ENCODE results near the gene TIMP1. TPM values are rescaled to one million over a fixed set of nuclear protein-coding genes. Genes with fewer than 3 reads are reported as not detected.

TIMP1 gene
- total and polyA plus RNA-seq, 4 donors = 775 to 3,088 (median 1,544) TPM

DNA sequence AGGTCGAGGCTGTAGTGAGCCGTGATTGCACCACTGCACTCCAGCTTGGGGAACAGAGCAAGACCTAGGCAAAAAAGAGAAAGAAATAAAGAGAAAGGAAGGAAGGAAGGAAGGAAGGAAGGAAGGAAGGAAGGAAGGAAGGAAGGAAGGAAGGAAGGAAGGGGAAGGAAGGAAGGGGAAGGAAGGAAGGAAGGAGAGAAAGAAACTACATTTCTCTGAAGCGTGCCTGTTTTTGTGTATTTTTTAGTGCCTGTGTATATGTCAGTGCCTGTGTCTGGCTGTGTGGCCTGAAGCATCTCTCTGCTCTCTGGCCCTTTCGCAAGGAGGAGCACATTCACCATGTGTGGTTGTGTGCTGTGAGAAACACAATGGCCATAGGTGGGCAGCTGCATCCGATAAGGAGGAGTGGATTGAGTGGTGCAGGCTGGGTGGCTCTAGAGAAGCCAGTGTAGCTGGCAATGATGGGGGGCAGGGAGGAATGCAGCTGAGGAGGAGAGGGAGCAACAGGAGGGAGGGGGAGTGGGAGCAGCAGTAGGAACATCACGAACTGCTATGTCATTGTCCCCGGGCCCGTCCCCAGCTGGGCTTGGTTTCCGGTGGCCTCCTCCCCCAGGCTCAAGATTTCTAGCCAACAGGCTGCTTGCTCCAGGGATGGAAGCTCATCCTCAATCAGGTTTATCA is 26.0 kb downstream of the TIMP1 start:
- Histone ChIP-seq H3K9me3 (ENCODE audit: control insufficient read depth, low read length) (no peaks in the 10 kb centered on the region), H3K27ac (ENCODE audit: low read depth in 1 of 2, low read length in 2 of 2) (no peak overlapping the region), H3K4me1 (ENCODE audit: control insufficient read depth in 1 of 2, insufficient read depth in 2 of 2, low read length in 2 of 2) (no peaks in the 10 kb centered on the region), H3K4me3 (ENCODE audit: low read length in 2 of 2) (no peak overlapping the region), H3K27me3 (ENCODE audit: control insufficient read depth in 1 of 2, insufficient read depth in 2 of 2, low read length in 1 of 2) (no peaks in the 10 kb centered on the region), H3K36me3 (ENCODE audit: control insufficient read depth in 1 of 2, insufficient read depth in 2 of 2, low read length in 1 of 2) (no peaks in the 10 kb centered on the region)
- DNase-seq (no peak), ATAC-seq (ENCODE audit: low FRiP score) (no peak)
- WGBS, 2 donors = 51 to 73% methylated on average over 9 of the region's 9 CpGs
- intact Hi-C loops (cut with DNase I) = no loop called here

DNA sequence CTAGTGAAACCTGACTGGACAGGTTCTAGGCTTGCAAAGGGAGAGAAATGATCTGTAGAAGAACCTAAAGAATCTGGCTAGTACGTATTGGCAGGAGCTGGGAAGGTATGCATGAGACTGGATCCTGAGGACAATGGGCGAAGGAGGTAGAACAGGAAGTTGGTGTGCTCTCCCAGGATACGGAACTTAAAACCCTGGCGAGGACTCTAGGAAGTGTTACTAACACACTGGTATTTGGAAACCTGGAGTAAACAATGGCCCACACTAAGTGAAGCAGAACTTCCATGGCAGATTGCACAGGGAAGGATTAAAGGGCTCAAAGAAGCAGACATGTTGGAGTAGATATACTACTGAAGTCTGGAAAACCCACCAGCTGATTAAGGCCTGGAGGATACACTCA is 28.3 kb downstream of the TIMP1 start:
- intact Hi-C loops (cut with DNase I) = no loop called here
- WGBS, 2 donors = 83 to 93% methylated on average over 4 of the region's 4 CpGs
- no peaks in the 10 kb centered on the region for H3K9me3 ChIP-seq (ENCODE audit: control insufficient read depth, low read length)

DNA sequence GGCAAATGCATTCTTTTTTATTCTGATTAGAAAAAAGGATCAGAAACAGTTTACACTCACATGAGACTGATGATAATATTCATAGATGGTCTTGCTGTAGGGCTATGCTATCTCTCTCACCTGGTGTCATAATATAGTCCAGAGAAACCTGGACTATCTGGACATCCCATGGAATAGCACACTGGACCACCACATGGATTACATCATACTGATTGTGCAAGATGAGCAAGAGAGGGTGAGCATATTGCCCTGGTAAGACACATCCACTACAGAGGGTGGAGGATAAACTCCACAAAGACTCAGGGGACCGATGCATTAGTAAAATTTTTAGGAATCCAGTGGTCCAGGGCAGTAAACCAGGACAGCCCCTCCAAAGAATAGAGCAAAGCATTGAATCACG is 29.3 kb downstream of the TIMP1 start:
- no peaks in the 10 kb centered on the region for H3K27me3 ChIP-seq (ENCODE audit: control insufficient read depth in 1 of 2, insufficient read depth in 2 of 2, low read length in 1 of 2)
- ATAC-seq (ENCODE audit: low FRiP score) (no peak), DNase-seq (no peak)
- H3K4me3 ChIP-seq (ENCODE audit: low read length in 2 of 2) = no peak overlapping the region
- no peak overlapping the region for H3K27ac ChIP-seq (ENCODE audit: low read depth in 1 of 2, low read length in 2 of 2)
- no peaks in the 10 kb centered on the region for H3K4me1 ChIP-seq (ENCODE audit: control insufficient read depth in 1 of 2, insufficient read depth in 2 of 2, low read length in 2 of 2)
- H3K36me3 ChIP-seq (ENCODE audit: control insufficient read depth in 1 of 2, insufficient read depth in 2 of 2, low read length in 1 of 2) = no peaks in the 10 kb centered on the region
- intact Hi-C loops (cut with DNase I) = no loop called here
- H3K9me3 ChIP-seq (ENCODE audit: control insufficient read depth, low read length) = no peaks in the 10 kb centered on the region
- 64 to 91% methylated on average over 2 of the region's 2 CpGs for WGBS, 2 donors

More for the DNA sequence above, 28.3 kb downstream of the TIMP1 start:
- H3K4me3 ChIP-seq (ENCODE audit: low read length in 2 of 2) = no peak overlapping the region
- no peaks in the 10 kb centered on the region for H3K4me1 ChIP-seq (ENCODE audit: control insufficient read depth in 1 of 2, insufficient read depth in 2 of 2, low read length in 2 of 2)
- H3K27ac ChIP-seq (ENCODE audit: low read depth in 1 of 2, low read length in 2 of 2) = no peak overlapping the region
- H3K27me3 ChIP-seq (ENCODE audit: control insufficient read depth in 1 of 2, insufficient read depth in 2 of 2, low read length in 1 of 2) = no peaks in the 10 kb centered on the region
- no peaks in the 10 kb centered on the region for H3K36me3 ChIP-seq (ENCODE audit: control insufficient read depth in 1 of 2, insufficient read depth in 2 of 2, low read length in 1 of 2)
- ATAC-seq (ENCODE audit: low FRiP score) = no peak
- DNase-seq = no peak

DNA sequence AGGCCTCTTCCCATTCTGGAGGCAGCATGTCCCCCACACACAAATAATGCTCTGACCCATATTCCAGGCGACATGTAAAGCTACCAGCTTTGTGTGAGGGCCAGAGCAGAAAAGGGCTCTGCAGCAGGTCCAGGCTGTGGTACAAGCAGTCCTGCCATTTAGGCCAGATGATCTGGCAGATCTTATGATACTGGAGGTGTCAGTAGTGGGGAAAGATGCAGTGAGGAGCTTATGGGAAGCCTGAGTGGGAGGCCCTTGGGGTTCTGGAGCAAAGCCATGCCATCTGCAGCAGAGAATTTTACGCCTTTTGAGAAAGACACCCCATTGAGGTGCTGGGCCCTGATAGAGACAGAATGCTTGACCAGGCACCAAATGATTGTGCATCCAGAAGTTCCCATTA is 29.7 kb downstream of the TIMP1 start:
- Histone ChIP-seq H3K4me3 (ENCODE audit: low read length in 2 of 2) (no peak overlapping the region), H3K27ac (ENCODE audit: low read depth in 1 of 2, low read length in 2 of 2) (no peak overlapping the region), H3K27me3 (ENCODE audit: control insufficient read depth in 1 of 2, insufficient read depth in 2 of 2, low read length in 1 of 2) (no peaks in the 10 kb centered on the region), H3K36me3 (ENCODE audit: control insufficient read depth in 1 of 2, insufficient read depth in 2 of 2, low read length in 1 of 2) (no peaks in the 10 kb centered on the region), H3K9me3 (ENCODE audit: control insufficient read depth, low read length) (no peaks in the 10 kb centered on the region), H3K4me1 (ENCODE audit: control insufficient read depth in 1 of 2, insufficient read depth in 2 of 2, low read length in 2 of 2) (no peaks in the 10 kb centered on the region)
- ATAC-seq (ENCODE audit: low FRiP score) = no peak
- intact Hi-C loops (cut with DNase I) = no loop called here
- WGBS, 2 donors = 65 to 92% methylated on average over 2 of the region's 2 CpGs
- no peak for DNase-seq

DNA sequence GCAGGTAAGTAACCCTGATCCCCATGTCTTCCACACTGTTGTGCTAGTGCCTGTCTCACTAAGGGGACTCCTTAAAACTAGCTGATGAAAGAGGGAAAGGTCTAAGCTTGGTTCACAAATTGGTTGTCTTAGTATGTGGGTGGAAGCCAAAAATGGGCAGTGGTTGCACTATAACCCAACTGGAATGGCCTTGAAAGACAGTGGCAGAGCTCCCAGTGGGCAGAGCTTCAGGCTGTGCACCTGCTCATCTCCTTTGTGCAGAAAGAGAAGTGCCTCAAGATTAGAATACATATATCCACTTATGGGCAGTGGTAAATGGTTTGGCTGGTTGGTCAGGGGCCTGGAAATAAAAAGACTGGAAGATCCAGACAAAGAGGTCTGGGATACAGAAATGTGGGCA is 30.2 kb downstream of the TIMP1 start:
- DNase-seq = no peak
- H3K4me1 ChIP-seq (ENCODE audit: control insufficient read depth in 1 of 2, insufficient read depth in 2 of 2, low read length in 2 of 2) = no peaks in the 10 kb centered on the region
- no peak for ATAC-seq (ENCODE audit: low FRiP score)
- H3K4me3 ChIP-seq (ENCODE audit: low read length in 2 of 2) = no peak overlapping the region
- H3K36me3 ChIP-seq (ENCODE audit: control insufficient read depth in 1 of 2, insufficient read depth in 2 of 2, low read length in 1 of 2) = no peaks in the 10 kb centered on the region
- H3K27ac ChIP-seq (ENCODE audit: low read depth in 1 of 2, low read length in 2 of 2) = no peak overlapping the region
- intact Hi-C loops (cut with DNase I) = no loop called here
- H3K27me3 ChIP-seq (ENCODE audit: control insufficient read depth in 1 of 2, insufficient read depth in 2 of 2, low read length in 1 of 2) = no peaks in the 10 kb centered on the region
- H3K9me3 ChIP-seq (ENCODE audit: control insufficient read depth, low read length) = no peaks in the 10 kb centered on the region

DNA sequence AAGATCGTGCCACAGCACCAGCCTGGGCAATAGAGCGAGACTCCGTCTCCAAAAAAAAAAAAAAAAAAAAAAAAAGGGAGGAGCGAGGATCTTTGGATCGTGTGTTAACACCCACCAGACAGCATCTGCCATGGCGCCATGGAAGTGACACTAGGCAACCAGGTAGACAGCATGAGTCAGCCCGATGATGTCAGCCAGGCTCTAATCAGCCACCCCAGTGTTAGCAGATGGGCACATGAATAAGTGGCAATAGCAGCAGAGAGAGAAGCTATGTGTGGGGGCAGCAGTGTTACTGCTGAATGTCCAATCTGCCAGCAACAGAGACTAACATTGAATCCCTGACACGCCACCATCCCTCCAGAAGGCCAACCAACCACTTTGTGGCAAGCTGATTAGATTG is 30.8 kb downstream of the TIMP1 start:
- DNase-seq (no peak), ATAC-seq (ENCODE audit: low FRiP score) (no peak)
- H3K4me3 ChIP-seq (ENCODE audit: low read length in 2 of 2) = no peak overlapping the region
- intact Hi-C loops (cut with DNase I) = no loop called here
- 81 to 92% methylated on average over 8 of the region's 8 CpGs for WGBS, 2 donors
- H3K27me3 ChIP-seq (ENCODE audit: control insufficient read depth in 1 of 2, insufficient read depth in 2 of 2, low read length in 1 of 2) = no peaks in the 10 kb centered on the region
- no peaks in the 10 kb centered on the region for H3K36me3 ChIP-seq (ENCODE audit: control insufficient read depth in 1 of 2, insufficient read depth in 2 of 2, low read length in 1 of 2)
- H3K9me3 ChIP-seq (ENCODE audit: control insufficient read depth, low read length) = no peaks in the 10 kb centered on the region
- no peaks in the 10 kb centered on the region for H3K4me1 ChIP-seq (ENCODE audit: control insufficient read depth in 1 of 2, insufficient read depth in 2 of 2, low read length in 2 of 2)
- H3K27ac ChIP-seq (ENCODE audit: low read depth in 1 of 2, low read length in 2 of 2) = no peak overlapping the region

DNA sequence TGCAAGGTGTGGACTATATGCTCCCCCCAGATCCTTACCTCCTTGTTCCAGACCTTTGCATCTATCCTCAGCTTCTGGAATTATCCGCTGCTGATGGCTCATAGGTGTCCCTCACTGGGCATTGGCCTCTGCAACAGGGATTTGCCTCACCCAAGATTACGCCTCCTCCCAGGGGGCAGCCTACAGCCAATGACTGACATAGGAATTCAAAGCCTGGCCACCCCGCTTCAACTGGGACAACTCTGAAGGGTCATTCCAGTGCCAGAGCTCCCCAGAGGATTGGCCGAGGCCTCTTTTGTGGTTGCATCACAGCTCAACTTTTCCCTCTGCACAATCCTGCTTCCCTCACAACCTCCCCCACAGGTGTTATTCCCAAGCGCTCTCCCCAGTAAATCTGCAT is 32.4 kb downstream of the TIMP1 start:
- ATAC-seq (ENCODE audit: low FRiP score) (no peak), DNase-seq (no peak)
- Histone ChIP-seq H3K4me3 (ENCODE audit: low read length in 2 of 2) (no peak overlapping the region), H3K4me1 (ENCODE audit: control insufficient read depth in 1 of 2, insufficient read depth in 2 of 2, low read length in 2 of 2) (no peaks in the 10 kb centered on the region), H3K27ac (ENCODE audit: low read depth in 1 of 2, low read length in 2 of 2) (no peak overlapping the region), H3K9me3 (ENCODE audit: control insufficient read depth, low read length) (no peaks in the 10 kb centered on the region), H3K36me3 (ENCODE audit: control insufficient read depth in 1 of 2, insufficient read depth in 2 of 2, low read length in 1 of 2) (no peaks in the 10 kb centered on the region), H3K27me3 (ENCODE audit: control insufficient read depth in 1 of 2, insufficient read depth in 2 of 2, low read length in 1 of 2) (no peaks in the 10 kb centered on the region)
- intact Hi-C loops (cut with DNase I) = no loop called here
- WGBS, 2 donors = 72 to 73% methylated on average over 5 of the region's 5 CpGs

DNA sequence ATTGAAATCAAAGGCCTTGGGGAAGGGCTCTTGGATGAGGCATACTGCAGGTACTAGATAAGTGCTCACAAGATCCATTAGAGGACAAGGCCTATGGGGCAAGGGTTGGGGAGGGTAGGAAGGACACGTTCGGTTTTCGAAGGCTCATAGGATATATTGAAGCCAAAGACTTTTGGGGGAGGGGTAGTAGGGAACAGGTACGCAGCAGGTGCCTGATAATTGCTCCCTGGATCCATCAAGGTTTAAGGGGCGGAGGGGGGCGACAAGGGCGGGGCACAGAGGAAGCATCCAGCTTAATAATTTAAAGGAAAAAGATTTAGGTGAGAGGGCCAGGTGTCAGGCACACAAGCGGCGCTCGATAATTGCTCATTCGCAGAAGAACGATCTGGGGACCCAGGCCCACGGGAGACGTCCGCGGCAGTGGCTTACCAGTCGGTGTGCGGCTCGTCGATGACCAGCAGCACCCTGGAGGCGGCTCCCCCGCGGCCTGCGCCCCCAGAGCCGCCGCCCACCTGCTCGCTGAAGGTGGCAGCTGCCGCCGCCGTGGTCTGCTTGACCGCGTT is 36.8 kb downstream of the TIMP1 start:
- WGBS, 2 donors = 27 to 57% methylated on average over 32 of the region's 32 CpGs
- DNase-seq = no peak
- H3K36me3 ChIP-seq (ENCODE audit: control insufficient read depth in 1 of 2, insufficient read depth in 2 of 2, low read length in 1 of 2) = no peaks in the 10 kb centered on the region
- H3K9me3 ChIP-seq (ENCODE audit: control insufficient read depth, low read length) = no peaks in the 10 kb centered on the region
- H3K4me3 ChIP-seq (ENCODE audit: low read length in 2 of 2) = no peak overlapping the region
- intact Hi-C loops (cut with DNase I) = no loop called here
- no peaks in the 10 kb centered on the region for H3K27me3 ChIP-seq (ENCODE audit: control insufficient read depth in 1 of 2, insufficient read depth in 2 of 2, low read length in 1 of 2)
- no peak overlapping the region for H3K27ac ChIP-seq (ENCODE audit: low read depth in 1 of 2, low read length in 2 of 2)
- ATAC-seq (ENCODE audit: low FRiP score) = no peak
- no peaks in the 10 kb centered on the region for H3K4me1 ChIP-seq (ENCODE audit: control insufficient read depth in 1 of 2, insufficient read depth in 2 of 2, low read length in 2 of 2)

DNA sequence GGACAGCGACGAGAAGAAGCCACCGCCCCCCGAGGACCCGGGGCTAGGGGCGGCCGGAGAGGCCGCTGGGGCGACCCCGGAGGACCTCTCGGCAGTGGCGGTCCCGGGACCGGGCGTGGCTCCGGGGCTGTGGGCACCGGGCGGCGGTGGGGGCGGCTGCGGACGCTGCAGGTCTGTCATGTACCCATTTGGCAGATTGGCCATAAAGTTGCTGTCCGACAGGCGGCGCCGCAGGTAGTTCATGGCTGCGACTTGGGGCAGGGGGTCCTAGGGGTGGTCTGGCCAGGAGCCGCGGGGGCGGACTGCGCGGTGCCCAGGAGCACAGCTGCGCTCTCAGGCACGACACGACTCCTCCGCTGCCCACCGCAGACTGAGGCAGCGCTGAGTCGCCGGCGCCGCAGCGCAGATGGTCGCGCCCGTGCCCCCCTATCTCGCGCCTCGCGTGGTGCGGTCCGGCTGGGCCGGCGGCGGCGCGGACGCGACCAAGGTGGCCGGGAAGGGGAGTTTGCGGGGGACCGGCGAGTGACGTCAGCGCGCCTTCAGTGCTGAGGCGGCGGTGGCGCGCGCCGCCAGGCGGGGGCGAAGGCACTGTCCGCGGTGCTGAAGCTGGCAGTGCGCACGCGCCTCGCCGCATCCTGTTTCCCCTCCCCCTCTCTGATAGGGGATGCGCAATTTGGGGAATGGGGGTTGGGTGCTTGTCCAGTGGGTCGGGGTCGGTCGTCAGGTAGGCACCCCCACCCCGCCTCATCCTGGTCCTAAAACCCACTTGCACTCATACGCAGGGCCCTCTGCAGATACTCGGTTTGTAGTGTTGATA is 37.5 kb downstream of the TIMP1 start, which contains the start of gene SYN1:
Gene SYN1, minus strand, starts transcription at position 372 of the 817 bp plus-strand sequence. Its CDS starts 129 bp downstream, at position 243.
- H3K4me3 ChIP-seq (ENCODE audit: low read length in 2 of 2) = no peak within 1 kb of the TSS
- intact Hi-C loops (cut with DNase I) = no loop called here
- H3K27me3 ChIP-seq (ENCODE audit: control insufficient read depth in 1 of 2, insufficient read depth in 2 of 2, low read length in 1 of 2) = no peaks in the 10 kb centered on the region
- DNase-seq (peak; percentile 86 to 92), ATAC-seq (ENCODE audit: low FRiP score) (peak; percentile 91)
- no peak within 1 kb of the TSS for H3K27ac ChIP-seq (ENCODE audit: low read depth in 1 of 2, low read length in 2 of 2)
- WGBS, 2 donors = 1 to 41% methylated on average over 85 to 88 of the region's 88 CpGs
- no peaks in the 10 kb centered on the region for H3K4me1 ChIP-seq (ENCODE audit: control insufficient read depth in 1 of 2, insufficient read depth in 2 of 2, low read length in 2 of 2)
- H3K9me3 ChIP-seq (ENCODE audit: control insufficient read depth, low read length) = no peaks in the 10 kb centered on the region
- H3K36me3 ChIP-seq (ENCODE audit: control insufficient read depth in 1 of 2, insufficient read depth in 2 of 2, low read length in 1 of 2) = no peaks in the 10 kb centered on the region

All from aorta (tissue), 5 donors.